ENCODE results near the gene SYNJ2. TPM values are rescaled to one million over a fixed set of nuclear protein-coding genes. Genes with fewer than 3 reads are reported as not detected.
A peak's percentile ranks its signal among the peaks of the same experiment; 100 is the strongest.

The SYNJ2 gene
- total and polyA plus RNA-seq, 4 donors = 3.4 to 8.8 (median 4.8) TPM

- no peaks in the 10 kb centered on the region for H3K9me3 ChIP-seq (ENCODE audit: control insufficient read depth in 4 of 4, insufficient read depth in 3 of 4, low read length in 3 of 4)
- WGBS, 2 donors = 52 to 54% methylated on average over 20 of the region's 20 CpGs
- peaks cover 8 to 47% (median 17%) of the 10 kb centered on the region in 5 donors for H3K4me1 ChIP-seq (ENCODE audit: control insufficient read depth in 5 of 5, insufficient read depth in 5 of 5, low read length in 5 of 5)
- H3K4me3 ChIP-seq = no peak overlapping the region
- H3K27me3 ChIP-seq (ENCODE audit: control insufficient read depth in 3 of 3, insufficient read depth in 3 of 3, low read length in 2 of 3) = no peaks in the 10 kb centered on the region
- H3K36me3 ChIP-seq (ENCODE audit: control insufficient read depth in 4 of 4, insufficient read depth in 4 of 4, low read length in 4 of 4) = no peaks in the 10 kb centered on the region
- TF ChIP-seq CTCF (IDR thresholded peaks at IDR 0.05; ENCODE audit: control extremely low read depth, extremely low read depth) = no peak
- peak; percentile 76 for ATAC-seq (ENCODE audit: insufficient read depth, low FRiP score)
- DNase-seq = peak; percentile 85 to 94 (median 91)
- H3K9ac ChIP-seq (ENCODE audit: insufficient read depth in 1 of 2, low read length in 2 of 2) = no peak overlapping the region
- H3K27ac ChIP-seq (ENCODE audit: low read depth in 1 of 2, low read length in 1 of 2) = peak overlapping the region; percentile 50 to 67
Observed at GRCh38 chr6:158031381-158032353, 50.0 kb downstream of the SYNJ2 start.

- H3K9ac ChIP-seq (ENCODE audit: insufficient read depth in 1 of 2, low read length in 2 of 2) = no peak overlapping the region
- 92 to 100% methylated on average over 9 of the region's 9 CpGs for WGBS, 2 donors
- no peak for TF ChIP-seq CTCF (IDR thresholded peaks at IDR 0.05; ENCODE audit: control extremely low read depth, extremely low read depth)
Observed at GRCh38 chr6:158032354-158032733, 50.7 kb downstream of the SYNJ2 start.

DNA sequence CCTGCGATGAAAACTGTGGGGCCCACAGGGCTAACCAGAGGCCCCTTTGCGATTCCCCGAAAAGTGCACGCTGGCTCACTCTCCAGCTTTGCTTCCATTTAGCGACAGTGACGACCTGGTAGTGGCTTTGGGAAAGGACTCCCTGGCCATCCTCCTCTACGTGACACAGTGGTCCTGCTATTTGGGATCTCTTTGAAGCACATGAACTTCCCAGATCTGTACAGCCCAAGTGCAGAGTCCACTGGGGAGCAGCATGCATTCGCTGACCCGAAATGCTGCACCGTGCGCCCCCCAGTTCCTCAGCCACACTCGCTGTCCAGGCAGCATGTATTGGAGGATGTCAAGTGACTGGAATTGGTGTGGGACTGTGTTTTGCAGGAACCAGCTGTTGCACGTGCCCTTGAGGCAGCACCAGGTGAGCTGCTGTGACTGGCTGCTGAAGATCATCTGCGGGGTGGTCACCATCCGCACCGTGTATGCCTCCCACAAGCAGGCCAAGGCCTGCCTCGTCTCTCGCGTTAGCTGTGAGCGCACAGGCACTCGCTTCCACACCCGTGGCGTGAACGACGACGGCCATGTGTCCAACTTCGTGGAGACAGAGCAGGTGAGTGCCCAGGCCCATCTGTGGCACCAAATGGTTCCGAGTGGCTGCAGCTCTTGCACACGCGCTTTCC lies 51.6 kb downstream of the SYNJ2 start:
- Histone ChIP-seq H3K27me3 (ENCODE audit: control insufficient read depth in 3 of 3, insufficient read depth in 3 of 3, low read length in 2 of 3) (no peaks in the 10 kb centered on the region), H3K9me3 (ENCODE audit: control insufficient read depth in 4 of 4, insufficient read depth in 3 of 4, low read length in 3 of 4) (no peaks in the 10 kb centered on the region), H3K4me1 (ENCODE audit: control insufficient read depth in 5 of 5, insufficient read depth in 5 of 5, low read length in 5 of 5) (peaks cover 4 to 33% (median 15%) of the 10 kb centered on the region in 5 donors), H3K36me3 (ENCODE audit: control insufficient read depth in 4 of 4, insufficient read depth in 4 of 4, low read length in 4 of 4) (no peaks in the 10 kb centered on the region), H3K4me3 (no peak overlapping the region), H3K9ac (ENCODE audit: insufficient read depth in 1 of 2, low read length in 2 of 2) (no peak overlapping the region), H3K27ac (ENCODE audit: low read depth in 1 of 2, low read length in 1 of 2) (peak overlapping the region in 1 of 2 donors; percentile 28)
- TF ChIP-seq CTCF (IDR thresholded peaks at IDR 0.05; ENCODE audit: control extremely low read depth, extremely low read depth) = no peak
- ATAC-seq (ENCODE audit: insufficient read depth, low FRiP score) (no peak), DNase-seq (no peak)
- 97% methylated on average over 30 of the region's 30 CpGs for WGBS, 2 donors

More at GRCh38 chr6:158032354-158032733, 50.7 kb downstream of the SYNJ2 start:
- ATAC-seq (ENCODE audit: insufficient read depth, low FRiP score) (no peak), DNase-seq (no peak)
- no peaks in the 10 kb centered on the region for H3K27me3 ChIP-seq (ENCODE audit: control insufficient read depth in 3 of 3, insufficient read depth in 3 of 3, low read length in 2 of 3)
- H3K36me3 ChIP-seq (ENCODE audit: control insufficient read depth in 4 of 4, insufficient read depth in 4 of 4, low read length in 4 of 4) = no peaks in the 10 kb centered on the region
- no peak overlapping the region for H3K4me3 ChIP-seq
- H3K4me1 ChIP-seq (ENCODE audit: control insufficient read depth in 5 of 5, insufficient read depth in 5 of 5, low read length in 5 of 5) = peaks cover 7 to 40% (median 17%) of the 10 kb centered on the region in 5 donors
- H3K27ac ChIP-seq (ENCODE audit: low read depth in 1 of 2, low read length in 1 of 2) = peak overlapping the region in 1 of 2 donors; percentile 50
- H3K9me3 ChIP-seq (ENCODE audit: control insufficient read depth in 4 of 4, insufficient read depth in 3 of 4, low read length in 3 of 4) = no peaks in the 10 kb centered on the region

All from lung (tissue), 12 donors.